Prostate gland (tissue), 2 donors: ENCODE measurements around the gene MPP2. TPM values are rescaled to one million over a fixed set of nuclear protein-coding genes. Genes with fewer than 3 reads are reported as not detected.

Experiments used
- DNase-seq: peaks from one replicate; pipeline ENCODE4 v3.0.0-alpha.2; 2019; ENCODE audit warnings: low spot score
- H3K27ac ChIP-seq, 2 donors: fragments of 200-600 bp; sonication (generic); 2 replicates each; pipeline ENCODE4 v1.5.1; 2017 to 2019
- H3K27me3 ChIP-seq: fragments of 200-600 bp; sonication (generic); replicated peaks from 2 replicates; pipeline ENCODE4 v1.5.1; 2019; ENCODE audit not compliant: insufficient read depth
- H3K36me3 ChIP-seq, 2 donors: fragments of 200-600 bp; sonication (generic); 1 replicate in 1 of 2; 2 replicates in 1 of 2; pipeline versions ENCODE4 v1.5.1 to v1.8.1; 2017 to 2019
- H3K4me1 ChIP-seq: fragments of 200-600 bp; sonication (generic); replicated peaks from 2 replicates; pipeline ENCODE4 v1.5.1; 2019
- H3K4me3 ChIP-seq, 2 donors: fragments of 200-600 bp; sonication (generic); 2 replicates each; pipeline ENCODE4 v1.5.1; 2017 to 2019
- H3K9me3 ChIP-seq: fragments of 200-600 bp; sonication (generic); 2 replicates; pipeline ENCODE4 v1.5.1; 2017
- CTCF ChIP-seq, 4 experiments: fragments of 200-600 bp in 2 of 4; fragments of 450-650 bp in 2 of 4; sonication (generic) in 2 of 4; IDR thresholded peaks; 1 replicate in 3 of 4; 2 replicates in 1 of 4; pipeline ENCODE4 v1.5.1; 2016 to 2019; ENCODE audit warnings: antibody characterized with exemption in 4 of 4, mild to moderate bottlenecking in 2 of 4, moderate library complexity in 2 of 4
- POLR2A ChIP-seq: fragments of 450-650 bp; IDR thresholded peaks from one replicate; pipeline ENCODE4 v1.6.1; 2016; ENCODE audit warnings: antibody characterized with exemption, mild to moderate bottlenecking
- POLR2AphosphoS5 ChIP-seq: sonication (generic); formaldehyde crosslinking; IDR thresholded peaks from one replicate; pipeline ENCODE4 v1.6.1; 2017; ENCODE audit warnings: antibody characterized with exemption
- WGBS: methylation state at CpG from one replicate; pipeline ENCODE4 v1.1.5; 2018; 5-methylcytosine and 5-hydroxymethylcytosine counted together
- intact Hi-C: fragments of 100-400 bp; cut with DNase I; formaldehyde crosslinking; loops from one replicate; pipeline ENCODE4 v1.14.2; 2022
- total RNA-seq, 2 donors: library from RNA; depleted of rRNA; stranded (reverse); fragments of >200 nt; gene quantifications; one replicate each; pipeline ENCODE4 v1.1.0, GENCODE V29; 2016

Gene MPP2
- total RNA-seq, 2 donors from 2014 or later = 14.9 to 17.7 TPM

DNA sequence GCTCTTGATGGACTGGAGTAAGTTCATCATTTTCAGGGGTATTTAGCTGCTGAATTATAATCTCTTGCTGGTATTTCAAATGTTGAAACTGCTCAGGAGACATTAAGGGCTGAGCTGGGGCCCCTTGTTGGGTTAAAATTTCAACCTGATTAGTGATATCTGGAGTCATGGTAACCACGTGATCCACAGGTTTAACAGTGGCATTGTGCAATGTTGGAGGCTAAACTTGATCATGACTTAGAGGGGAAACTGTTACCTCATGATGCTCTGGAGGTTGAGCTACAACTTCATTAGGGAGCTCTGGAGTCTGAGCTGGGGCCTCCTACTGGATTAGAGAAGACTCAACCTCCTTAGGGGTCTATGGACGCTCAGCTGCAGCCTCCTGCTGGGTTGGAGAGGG lies 17.2 kb upstream of the MPP2 start:
- Histone ChIP-seq H3K27me3 (no peaks in the 10 kb centered on the region), H3K27ac (no peak overlapping the region), H3K4me1 (no peaks in the 10 kb centered on the region), H3K36me3 (no peaks in the 10 kb centered on the region), H3K9me3 (no peaks in the 10 kb centered on the region), H3K4me3 (no peak overlapping the region)
- TF ChIP-seq POLR2A (no peak), CTCF (IDR thresholded peaks at IDR 0.05) (no peak), POLR2AphosphoS5 (no peak)
- no peak for DNase-seq
- 88% methylated on average over 2 of the region's 2 CpGs for WGBS
- intact Hi-C loops = no loop called here

DNA sequence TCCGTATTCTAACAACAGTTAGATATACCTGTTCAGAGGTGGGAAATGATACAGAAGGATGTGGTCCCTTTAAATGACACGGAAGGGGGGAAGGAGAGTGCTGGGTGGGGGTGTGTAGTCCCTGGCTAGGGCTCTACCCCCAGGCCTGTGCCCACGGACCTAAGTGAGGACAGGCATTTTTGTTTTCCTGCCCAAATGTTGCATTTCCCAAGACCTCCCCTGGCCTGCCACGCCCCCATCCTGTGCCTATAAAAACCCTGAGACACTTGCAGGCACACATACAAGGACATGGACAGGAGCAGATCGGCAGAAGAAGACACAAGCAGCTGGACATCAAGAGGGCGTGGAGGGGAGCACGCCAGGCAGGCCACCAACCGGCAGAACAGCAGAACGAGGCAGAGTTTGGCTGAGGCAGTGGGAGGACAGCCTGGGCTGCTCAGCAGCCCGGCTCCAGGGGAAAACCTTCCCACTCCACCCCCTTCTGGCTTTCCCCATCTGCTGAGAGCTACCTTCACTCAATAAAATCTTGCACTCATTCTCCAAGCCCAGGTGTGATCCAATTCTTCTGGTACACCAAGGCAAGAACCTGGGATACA lies 13.3 kb upstream of the MPP2 start:
- intact Hi-C loops = no loop called here
- 53% methylated on average over 10 of the region's 10 CpGs for WGBS
- Histone ChIP-seq H3K4me1 (no peaks in the 10 kb centered on the region), H3K9me3 (no peaks in the 10 kb centered on the region), H3K27me3 (no peaks in the 10 kb centered on the region), H3K27ac (no peak overlapping the region), H3K4me3 (no peak overlapping the region), H3K36me3 (no peaks in the 10 kb centered on the region)
- TF ChIP-seq CTCF (IDR thresholded peaks at IDR 0.05) (no peak), POLR2AphosphoS5 (no peak), POLR2A (no peak)
- no peak for DNase-seq

DNA sequence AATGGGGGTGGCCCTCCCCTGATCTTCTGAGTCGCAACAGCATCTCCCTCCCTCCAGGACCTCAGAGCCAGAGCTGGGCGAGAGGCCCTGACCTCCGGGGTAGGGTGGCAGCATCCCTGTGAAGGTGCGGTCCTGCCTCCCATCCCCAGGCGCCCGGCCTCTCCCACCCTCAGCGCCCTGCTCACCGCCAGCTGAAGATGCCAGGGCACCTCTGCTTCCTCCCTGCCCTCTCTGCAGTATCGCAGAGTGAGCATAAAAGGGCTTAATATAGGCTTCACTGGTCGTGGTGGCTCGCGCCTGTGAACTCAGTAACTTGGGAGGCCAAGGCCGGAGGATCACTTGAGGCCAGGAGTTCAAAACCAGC lies 10.7 kb upstream of the MPP2 start:
- no peaks in the 10 kb centered on the region for H3K9me3 ChIP-seq
- H3K36me3 ChIP-seq = no peaks in the 10 kb centered on the region
- no peak for TF ChIP-seq POLR2A
- no peak for TF ChIP-seq POLR2AphosphoS5
- TF ChIP-seq CTCF (IDR thresholded peaks at IDR 0.05) = no peak
- 60% methylated on average over 13 of the region's 13 CpGs for WGBS
- H3K4me3 ChIP-seq = no peak overlapping the region
- H3K4me1 ChIP-seq = no peaks in the 10 kb centered on the region
- no peak for DNase-seq
- intact Hi-C loops = no loop called here
- no peak overlapping the region for H3K27ac ChIP-seq
- H3K27me3 ChIP-seq = no peaks in the 10 kb centered on the region

- peak overlapping the region in 1 of 2 donors; percentile 12 for H3K4me3 ChIP-seq
- H3K27ac ChIP-seq = no peak overlapping the region
- DNase-seq = no peak
These were observed 10.2 kb upstream of the MPP2 start for GRCh38 chr17:43917348-43918025.

More at GRCh38 chr17:43917348-43918025, 10.2 kb upstream of the MPP2 start:
- intact Hi-C loops = no loop called here
- Histone ChIP-seq H3K27me3 (no peaks in the 10 kb centered on the region), H3K9me3 (no peaks in the 10 kb centered on the region), H3K4me1 (no peaks in the 10 kb centered on the region), H3K36me3 (no peaks in the 10 kb centered on the region)
- WGBS = 19% methylated on average over 43 of the region's 43 CpGs
- TF ChIP-seq POLR2A (no peak), CTCF (IDR thresholded peaks at IDR 0.05) (peak in 2 of 4 experiments; percentile 31)
